ENCODE results near the gene TOP1. TPM values are rescaled to one million over a fixed set of nuclear protein-coding genes. Genes with fewer than 3 reads are reported as not detected.

The TOP1 gene
- polyA plus RNA-seq, 4 donors: 107 to 115 (median 111) TPM

- DNase-seq (ENCODE audit: low read depth in 4 of 4, low spot score in 2 of 4): no peak
Observed at GRCh38 chr20:41139227-41140093, 110.8 kb downstream of the TOP1 start.

- no peak for DNase-seq (ENCODE audit: low read depth in 4 of 4, low spot score in 2 of 4)
Observed at GRCh38 chr20:41140226-41141133, 111.9 kb downstream of the TOP1 start.

GRCh38 chr20:41141153-41141815 lies 112.7 kb downstream of the TOP1 start:
- no peak for DNase-seq (ENCODE audit: low read depth in 4 of 4, low spot score in 2 of 4)

GRCh38 chr20:41142245-41142644 lies 113.6 kb downstream of the TOP1 start:
- DNase-seq (ENCODE audit: low read depth in 4 of 4, low spot score in 2 of 4): no peak

- no peak for DNase-seq (ENCODE audit: low read depth in 4 of 4, low spot score in 2 of 4)
Observed at GRCh38 chr20:41142919-41143318, 114.3 kb downstream of the TOP1 start.

GRCh38 chr20:41143354-41143753 lies 114.7 kb downstream of the TOP1 start:
- DNase-seq (ENCODE audit: low read depth in 4 of 4, low spot score in 2 of 4): no peak

- DNase-seq (ENCODE audit: low read depth in 4 of 4, low spot score in 2 of 4): no peak
Observed at GRCh38 chr20:41145317-41145716, 116.7 kb downstream of the TOP1 start.

- no peak for DNase-seq (ENCODE audit: low read depth in 4 of 4, low spot score in 2 of 4)
Observed at GRCh38 chr20:41145821-41146620, 117.4 kb downstream of the TOP1 start.

GRCh38 chr20:41147767-41148191 lies 119.2 kb downstream of the TOP1 start:
- no peak for DNase-seq (ENCODE audit: low read depth in 4 of 4, low spot score in 2 of 4)

GRCh38 chr20:41148942-41149341 lies 120.3 kb downstream of the TOP1 start:
- DNase-seq (ENCODE audit: low read depth in 4 of 4, low spot score in 2 of 4): no peak

GRCh38 chr20:41150664-41151063 lies 122.0 kb downstream of the TOP1 start:
- DNase-seq (ENCODE audit: low read depth in 4 of 4, low spot score in 2 of 4): no peak

- DNase-seq (ENCODE audit: low read depth in 4 of 4, low spot score in 2 of 4): no peak
Observed at GRCh38 chr20:41151134-41151869, 122.7 kb downstream of the TOP1 start.

- no peak for DNase-seq (ENCODE audit: low read depth in 4 of 4, low spot score in 2 of 4)
Observed at GRCh38 chr20:41152108-41152757, 123.6 kb downstream of the TOP1 start.

GRCh38 chr20:41154436-41155176 lies 126.0 kb downstream of the TOP1 start:
- no peak for DNase-seq (ENCODE audit: low read depth in 4 of 4, low spot score in 2 of 4)

- DNase-seq (ENCODE audit: low read depth in 4 of 4, low spot score in 2 of 4): no peak
Observed at GRCh38 chr20:41155261-41155660, 126.6 kb downstream of the TOP1 start.

GRCh38 chr20:41158082-41158625 lies 129.5 kb downstream of the TOP1 start:
- no peak for DNase-seq (ENCODE audit: low read depth in 4 of 4, low spot score in 2 of 4)

GRCh38 chr20:41159547-41159946 lies 130.9 kb downstream of the TOP1 start:
- no peak for DNase-seq (ENCODE audit: low read depth in 4 of 4, low spot score in 2 of 4)

- no peak for DNase-seq (ENCODE audit: low read depth in 4 of 4, low spot score in 2 of 4)
Observed at GRCh38 chr20:41160686-41161085, 132.1 kb downstream of the TOP1 start.
